K562 (cell line): ENCODE measurements around the gene B4GALT5. TPM values are rescaled to one million over a fixed set of nuclear protein-coding genes. Genes with fewer than 3 reads are reported as not detected.
A peak's percentile ranks its signal among the peaks of the same experiment; 100 is the strongest.

ENCODE experiments used
- ARID1B ChIP-seq: fragments of 450-650 bp; IDR thresholded peaks from 2 replicates; pipeline ENCODE4 v1.6.1; 2016; ENCODE audit warnings: antibody characterized with exemption, mild to moderate bottlenecking, inconsistent platforms
- BRD4 ChIP-seq: fragments of 200-600 bp; sonication (generic); IDR thresholded peaks from 2 replicates; pipeline ENCODE4 v1.6.1; 2017; ENCODE audit warnings: inconsistent platforms
- ETV5 ChIP-seq: sonication (generic); formaldehyde crosslinking; IDR thresholded peaks from 2 replicates; pipeline ENCODE4 v1.4.0; 2020; ENCODE audit warnings: low read depth, mild to moderate bottlenecking, missing genetic modification reagents
- EWSR1 ChIP-seq: fragments of 450-650 bp; IDR thresholded peaks from 2 replicates; pipeline ENCODE4 v1.6.1; 2018; ENCODE audit warnings: borderline replicate concordance, mild to moderate bottlenecking, low read depth, moderate library complexity; ENCODE audit not compliant: partially characterized antibody
- FOSL1 ChIP-seq: fragments of 200-800 bp; sonication (Bioruptor generic); conservative IDR thresholded peaks from 2 replicates; pipeline ENCODE4 v1.6.1; 2016; ENCODE audit warnings: missing genetic modification characterization, missing compliant biosample characterization
- FOXK1 ChIP-seq: sonication (generic); formaldehyde crosslinking; IDR thresholded peaks from 2 replicates; pipeline ENCODE4 v1.8.0; 2022; ENCODE audit warnings: missing genetic modification reagents, mild to moderate bottlenecking, borderline replicate concordance
- HDAC3 ChIP-seq: fragments of 450-650 bp; IDR thresholded peaks from 2 replicates; pipeline ENCODE4 v1.6.1; 2018; ENCODE audit warnings: borderline replicate concordance, mild to moderate bottlenecking, moderate library complexity; ENCODE audit not compliant: partially characterized antibody
- KAT7 ChIP-seq: sonication (generic); formaldehyde crosslinking; IDR thresholded peaks from 2 replicates; pipeline ENCODE4 v1.8.0; 2022; ENCODE audit warnings: missing genetic modification reagents, mild to moderate bottlenecking, borderline replicate concordance
- L3MBTL2 ChIP-seq: fragments of 450-650 bp; IDR thresholded peaks from 2 replicates; pipeline ENCODE4 v1.6.1; 2016; ENCODE audit warnings: mild to moderate bottlenecking, moderate library complexity
- PKNOX1 ChIP-seq: fragments of 450-650 bp; IDR thresholded peaks from 2 replicates; pipeline ENCODE4 v1.6.1; 2016
- RFX5 ChIP-seq: IDR thresholded peaks from 2 replicates; pipeline ENCODE4 v1.6.1; 2011; ENCODE audit warnings: low read depth, mild to moderate bottlenecking, improper control_type of control experiment, low read length
- SRSF1 ChIP-seq: fragments of 200-400 bp; formaldehyde crosslinking; IDR thresholded peaks from 2 replicates; pipeline ENCODE4 v1.6.1; 2017; ENCODE audit warnings: mild to moderate bottlenecking, low read depth, low read length, moderate library complexity
- SRSF7 ChIP-seq: fragments of 200-400 bp; formaldehyde crosslinking; optimal IDR thresholded peaks from 2 replicates; pipeline ENCODE3; 2017; ENCODE audit warnings: mild to moderate bottlenecking, low read depth, low read length
- ZNF551 ChIP-seq: fragments of 250-450 bp; sonication (Bioruptor Pico); IDR thresholded peaks from 2 replicates; pipeline ENCODE4 v1.5.0; 2021; ENCODE audit warnings: mild to moderate bottlenecking, moderate library complexity
- ZNF583 ChIP-seq: fragments of 250-450 bp; sonication (Bioruptor Pico); IDR thresholded peaks from 2 replicates; pipeline ENCODE4 v1.4.0; 2020
- ZNF699 ChIP-seq: fragments of 250-450 bp; sonication (Bioruptor Pico); IDR thresholded peaks from 2 replicates; pipeline ENCODE4 v1.8.0; 2021; ENCODE audit warnings: mild to moderate bottlenecking, moderate library complexity; ENCODE audit not compliant: insufficient replicate concordance
- polyA plus RNA-seq, 8 experiments: library from polyadenylated mRNA; depleted of rRNA in 4 of 8; stranded (reverse) in 5 of 8; unstranded in 3 of 8; fragments of >200 nt; fragmentation: Nextera tagmentation in 2 of 8; fragmentation: Illumina TruSeq in 1 of 8; extraction: Ambion mirVana in 2 of 8; extraction: Trizol in 1 of 8; gene quantifications; 2 replicates each; pipeline versions ENCODE4 v1.2.1 to v1.2.3, GENCODE V29; 2011 to 2014; ENCODE audit warnings: inconsistent platforms in 1 of 8, missing spikeins in 1 of 8
- total RNA-seq, 7 experiments: library from RNA; depleted of rRNA in 6 of 7; stranded (reverse); fragments of >200 nt in 6 of 7; fragmentation: Illumina TruSeq in 2 of 7; extraction: Trizol in 2 of 7; gene quantifications; 2 replicates each; pipeline versions ENCODE4 v1.2.1 to v1.2.3, GENCODE V29; 2011 to 2021; ENCODE audit warnings: low replicate concordance in 1 of 7
- TF ChIP-seq, protein P1 (sequence below): fragments of 200-800 bp; sonication (Bioruptor generic); IDR thresholded peaks from 2 replicates; pipeline ENCODE4 v1.6.1; 2017; ENCODE audit warnings: missing genetic modification characterization, missing compliant biosample characterization
- TF ChIP-seq, protein P2 (sequence below): fragments of 450-650 bp; IDR thresholded peaks from 2 replicates; pipeline ENCODE4 v1.6.1; 2016; ENCODE audit warnings: low read depth, mild to moderate bottlenecking, moderate library complexity
- TF ChIP-seq, protein P3 (sequence below): fragments of 250-450 bp; sonication (Bioruptor Pico); IDR thresholded peaks from 2 replicates; pipeline ENCODE4 v1.5.0; 2020; ENCODE audit warnings: mild to moderate bottlenecking
- TF ChIP-seq, protein P4 (sequence below): sonication (generic); formaldehyde crosslinking; IDR thresholded peaks from 2 replicates; pipeline ENCODE4 v1.9.0; 2022; ENCODE audit warnings: mild to moderate bottlenecking, missing genetic modification reagents

Gene B4GALT5
- total and polyA plus RNA-seq, 9 of the 15 experiments (the other 6 are each of a cell fraction or from before 2014, with no cell fraction given) = 8.5 to 32.6 (median 23.4) TPM

DNA sequence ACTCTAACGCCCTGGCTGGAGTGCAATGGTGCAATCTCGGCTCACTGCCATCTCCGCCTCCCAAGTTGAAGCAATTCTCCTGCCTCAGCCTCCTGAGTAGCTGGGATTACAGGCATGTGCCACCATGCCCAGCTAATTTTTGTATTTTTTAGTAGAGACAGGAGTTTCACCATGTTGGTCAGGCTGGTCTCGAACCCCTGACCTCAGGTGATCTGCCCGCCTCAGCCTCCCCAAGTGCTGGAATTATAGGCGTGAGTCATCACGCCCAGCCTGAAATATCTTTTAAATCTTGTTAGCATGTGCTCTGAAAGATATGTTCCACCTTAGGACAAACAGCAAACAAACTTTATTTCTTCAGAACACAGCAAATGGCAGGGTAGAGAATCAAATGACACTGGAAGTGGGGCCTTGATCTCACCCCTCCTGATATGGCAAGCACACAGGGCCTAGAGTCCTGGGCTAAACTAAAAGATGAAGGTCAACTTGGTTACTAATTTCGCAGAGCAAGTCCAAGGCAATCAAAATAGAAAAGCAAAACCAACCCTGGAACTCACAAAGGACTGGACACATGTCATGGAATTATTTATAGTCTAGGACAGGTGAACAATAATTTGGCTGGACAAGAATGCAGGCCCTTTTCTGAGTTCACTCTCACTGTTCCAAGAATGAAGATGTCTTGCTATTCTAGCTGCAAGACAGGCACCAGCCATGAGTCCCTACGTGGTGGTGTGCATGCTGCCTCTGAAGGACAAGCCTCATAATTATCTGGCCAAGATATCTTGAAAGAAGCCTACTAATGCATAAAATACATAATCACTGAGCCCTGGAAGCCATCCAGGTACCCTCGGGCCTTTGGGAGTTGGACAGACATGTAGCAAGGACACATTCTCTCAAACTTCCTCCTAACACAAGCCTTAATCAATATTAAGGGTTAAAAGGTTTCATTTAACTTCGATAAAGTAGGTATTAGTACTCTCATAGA, 35.6 kb downstream of the B4GALT5 start (continued):
- TF ChIP-seq SRSF7 = no peak
- peak; percentile 69 for TF ChIP-seq L3MBTL2
- no peak for TF ChIP-seq ZNF583 (CRISPR knock-in tag)
- no peak for TF ChIP-seq BRD4
- TF ChIP-seq FOXK1 = no peak
- TF ChIP-seq ETV5 = no peak
- TF ChIP-seq HDAC3 = no peak
- no peak for TF ChIP-seq ZNF699
- TF ChIP-seq, protein P1, sequence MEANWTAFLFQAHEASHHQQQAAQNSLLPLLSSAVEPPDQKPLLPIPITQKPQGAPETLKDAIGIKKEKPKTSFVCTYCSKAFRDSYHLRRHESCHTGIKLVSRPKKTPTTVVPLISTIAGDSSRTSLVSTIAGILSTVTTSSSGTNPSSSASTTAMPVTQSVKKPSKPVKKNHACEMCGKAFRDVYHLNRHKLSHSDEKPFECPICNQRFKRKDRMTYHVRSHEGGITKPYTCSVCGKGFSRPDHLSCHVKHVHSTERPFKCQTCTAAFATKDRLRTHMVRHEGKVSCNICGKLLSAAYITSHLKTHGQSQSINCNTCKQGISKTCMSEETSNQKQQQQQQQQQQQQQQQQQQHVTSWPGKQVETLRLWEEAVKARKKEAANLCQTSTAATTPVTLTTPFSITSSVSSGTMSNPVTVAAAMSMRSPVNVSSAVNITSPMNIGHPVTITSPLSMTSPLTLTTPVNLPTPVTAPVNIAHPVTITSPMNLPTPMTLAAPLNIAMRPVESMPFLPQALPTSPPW (CRISPR knock-in tag) = no peak
- TF ChIP-seq SRSF1 = no peak
- TF ChIP-seq, protein P2, sequence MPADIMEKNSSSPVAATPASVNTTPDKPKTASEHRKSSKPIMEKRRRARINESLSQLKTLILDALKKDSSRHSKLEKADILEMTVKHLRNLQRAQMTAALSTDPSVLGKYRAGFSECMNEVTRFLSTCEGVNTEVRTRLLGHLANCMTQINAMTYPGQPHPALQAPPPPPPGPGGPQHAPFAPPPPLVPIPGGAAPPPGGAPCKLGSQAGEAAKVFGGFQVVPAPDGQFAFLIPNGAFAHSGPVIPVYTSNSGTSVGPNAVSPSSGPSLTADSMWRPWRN = no peak
- peak; percentile 84 for TF ChIP-seq FOSL1 (tag)
- no peak for TF ChIP-seq KAT7 (CRISPR knock-in tag)
- TF ChIP-seq ARID1B = peak; percentile 89
- TF ChIP-seq EWSR1 = no peak
- TF ChIP-seq PKNOX1 = peak; percentile 58
- TF ChIP-seq ZNF551 (CRISPR knock-in tag) = no peak
- TF ChIP-seq, protein P3, sequence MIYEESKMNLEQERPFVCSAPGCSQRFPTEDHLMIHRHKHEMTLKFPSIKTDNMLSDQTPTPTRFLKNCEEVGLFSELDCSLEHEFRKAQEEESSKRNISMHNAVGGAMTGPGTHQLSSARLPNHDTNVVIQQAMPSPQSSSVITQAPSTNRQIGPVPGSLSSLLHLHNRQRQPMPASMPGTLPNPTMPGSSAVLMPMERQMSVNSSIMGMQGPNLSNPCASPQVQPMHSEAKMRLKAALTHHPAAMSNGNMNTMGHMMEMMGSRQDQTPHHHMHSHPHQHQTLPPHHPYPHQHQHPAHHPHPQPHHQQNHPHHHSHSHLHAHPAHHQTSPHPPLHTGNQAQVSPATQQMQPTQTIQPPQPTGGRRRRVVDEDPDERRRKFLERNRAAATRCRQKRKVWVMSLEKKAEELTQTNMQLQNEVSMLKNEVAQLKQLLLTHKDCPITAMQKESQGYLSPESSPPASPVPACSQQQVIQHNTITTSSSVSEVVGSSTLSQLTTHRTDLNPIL (CRISPR knock-in tag) = no peak
- no peak for TF ChIP-seq RFX5
- TF ChIP-seq, protein P4, sequence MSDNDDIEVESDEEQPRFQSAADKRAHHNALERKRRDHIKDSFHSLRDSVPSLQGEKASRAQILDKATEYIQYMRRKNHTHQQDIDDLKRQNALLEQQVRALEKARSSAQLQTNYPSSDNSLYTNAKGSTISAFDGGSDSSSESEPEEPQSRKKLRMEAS = peak; percentile 63
